ENCODE measurements around the gene ALG10B. TPM values are rescaled to one million over a fixed set of nuclear protein-coding genes. Genes with fewer than 3 reads are reported as not detected.
"Not testable (repeated sequence)": the region's sequence is repeated elsewhere in the genome, so short reads cannot be mapped to it uniquely, and the experiment has no call there.

Gene ALG10B
- total RNA-seq, 3 donors from 2014 or later (not counting 1 experiment from before 2014, with no cell fraction given): 7.5 to 11.6 (median 8.0) TPM

DNA sequence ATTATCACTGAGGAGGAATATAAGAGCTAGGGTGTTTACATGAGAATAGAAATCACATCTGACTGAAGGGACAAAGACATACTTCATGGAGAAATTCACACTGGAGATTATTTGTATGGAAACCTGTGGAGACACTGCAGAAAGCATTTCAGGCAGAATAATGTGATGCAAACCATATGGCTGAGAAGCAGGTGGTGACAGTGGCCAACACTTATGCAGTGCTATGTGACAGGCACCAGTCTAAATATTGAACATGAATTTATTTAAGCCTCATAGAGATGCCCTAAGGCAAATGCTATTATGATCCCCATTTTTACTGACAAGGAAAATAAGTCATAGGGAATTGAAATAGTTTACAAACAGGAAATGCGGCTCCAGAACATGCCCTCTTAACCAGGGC is 16.2 kb downstream of the ALG10B start:
- TF ChIP-seq, protein P1, sequence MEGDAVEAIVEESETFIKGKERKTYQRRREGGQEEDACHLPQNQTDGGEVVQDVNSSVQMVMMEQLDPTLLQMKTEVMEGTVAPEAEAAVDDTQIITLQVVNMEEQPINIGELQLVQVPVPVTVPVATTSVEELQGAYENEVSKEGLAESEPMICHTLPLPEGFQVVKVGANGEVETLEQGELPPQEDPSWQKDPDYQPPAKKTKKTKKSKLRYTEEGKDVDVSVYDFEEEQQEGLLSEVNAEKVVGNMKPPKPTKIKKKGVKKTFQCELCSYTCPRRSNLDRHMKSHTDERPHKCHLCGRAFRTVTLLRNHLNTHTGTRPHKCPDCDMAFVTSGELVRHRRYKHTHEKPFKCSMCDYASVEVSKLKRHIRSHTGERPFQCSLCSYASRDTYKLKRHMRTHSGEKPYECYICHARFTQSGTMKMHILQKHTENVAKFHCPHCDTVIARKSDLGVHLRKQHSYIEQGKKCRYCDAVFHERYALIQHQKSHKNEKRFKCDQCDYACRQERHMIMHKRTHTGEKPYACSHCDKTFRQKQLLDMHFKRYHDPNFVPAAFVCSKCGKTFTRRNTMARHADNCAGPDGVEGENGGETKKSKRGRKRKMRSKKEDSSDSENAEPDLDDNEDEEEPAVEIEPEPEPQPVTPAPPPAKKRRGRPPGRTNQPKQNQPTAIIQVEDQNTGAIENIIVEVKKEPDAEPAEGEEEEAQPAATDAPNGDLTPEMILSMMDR (IDR thresholded peaks at IDR 0.05): no peak
- H3K27ac Mint-ChIP-seq: no peak overlapping the region
- H3K4me3 Mint-ChIP-seq: no peak overlapping the region
- H3K27me3 Mint-ChIP-seq (ENCODE audit: low read depth in 2 of 2): no peaks in the 10 kb centered on the region
- H3K36me3 Mint-ChIP-seq: no peaks in the 10 kb centered on the region
- Histone ChIP-seq H3K27me3 (ENCODE audit: control insufficient read depth, insufficient read depth, low read length) (no peaks in the 10 kb centered on the region), H3K9me3 (ENCODE audit: control insufficient read depth, insufficient read depth, low read length) (no peaks in the 10 kb centered on the region), H3K27ac (ENCODE audit: low read length) (no peak overlapping the region), H3K36me3 (ENCODE audit: control insufficient read depth, insufficient read depth, low read length) (no peaks in the 10 kb centered on the region), H3K4me1 (ENCODE audit: control insufficient read depth, insufficient read depth, low read length) (no peaks in the 10 kb centered on the region), H3K4me3 (ENCODE audit: low read length) (no peak overlapping the region)
- H3K4me1 Mint-ChIP-seq: peaks cover 0 to 6% of the 10 kb centered on the region in 2 donors
- no peaks in the 10 kb centered on the region for H3K9me3 Mint-ChIP-seq
- 100% methylated on average over 1 of the region's 1 CpG for WGBS (ENCODE audit: insufficient coverage)
- DNase-seq: no peak
- no peak for ATAC-seq
- intact Hi-C loops (cut with micrococcal nuclease): no loop called here

DNA sequence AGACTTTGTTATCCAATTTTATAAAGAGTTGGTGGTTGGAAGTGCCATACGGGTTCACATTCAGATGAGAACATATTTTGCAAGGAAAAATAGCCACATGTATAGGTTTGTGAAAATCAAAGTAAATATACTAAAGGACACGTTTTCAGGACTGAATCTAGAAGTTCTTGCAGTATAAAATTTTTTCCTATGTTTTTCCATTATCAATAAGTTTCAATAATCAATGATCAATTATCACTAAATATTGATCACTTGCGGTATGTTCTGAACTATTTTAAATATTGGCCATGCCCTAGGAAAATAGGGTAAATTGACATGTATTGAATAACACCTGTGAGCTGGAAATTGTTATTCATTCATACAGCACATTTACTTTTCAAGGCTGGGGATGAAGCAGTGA is 25.9 kb downstream of the ALG10B start:
- intact Hi-C loops (cut with micrococcal nuclease): no loop called here
- no peaks in the 10 kb centered on the region for H3K27me3 ChIP-seq (ENCODE audit: control insufficient read depth, insufficient read depth, low read length)

DNA sequence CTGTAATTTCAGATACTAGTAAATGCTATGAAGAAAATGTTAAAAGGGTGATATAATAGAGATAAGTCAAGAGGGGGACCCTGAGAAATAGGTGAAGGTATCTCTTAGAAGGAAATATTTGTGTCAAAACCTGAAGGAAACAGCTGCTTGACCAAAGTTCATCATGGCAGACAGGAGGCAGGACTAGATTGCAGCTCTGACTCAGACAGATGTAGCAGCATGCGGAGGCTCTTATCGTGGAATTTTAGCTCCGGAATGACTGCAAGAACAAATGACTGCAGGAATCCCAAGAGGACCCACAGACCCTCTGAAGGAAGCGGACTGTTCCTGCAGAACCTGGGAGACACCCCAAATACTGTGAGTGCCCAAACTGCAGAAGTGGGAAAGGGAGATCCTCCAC is 26.7 kb downstream of the ALG10B start:
- intact Hi-C loops (cut with micrococcal nuclease); H3K4me1 Mint-ChIP-seq; H3K27me3 Mint-ChIP-seq (ENCODE audit: low read depth in 2 of 2); ATAC-seq; H3K36me3 Mint-ChIP-seq; DNase-seq; H3K9me3 ChIP-seq (ENCODE audit: control insufficient read depth, insufficient read depth, low read length); H3K36me3 ChIP-seq (ENCODE audit: control insufficient read depth, insufficient read depth, low read length); H3K27ac ChIP-seq (ENCODE audit: low read length); H3K9me3 Mint-ChIP-seq; H3K4me1 ChIP-seq (ENCODE audit: control insufficient read depth, insufficient read depth, low read length); H3K4me3 Mint-ChIP-seq; H3K27me3 ChIP-seq (ENCODE audit: control insufficient read depth, insufficient read depth, low read length); H3K27ac Mint-ChIP-seq; H3K4me3 ChIP-seq (ENCODE audit: low read length): not testable (repeated sequence)
- 69% methylated on average over 4 of the region's 4 CpGs for WGBS (ENCODE audit: insufficient coverage)

More for the DNA sequence above, 25.9 kb downstream of the ALG10B start:
- DNase-seq (no peak), ATAC-seq (no peak)
- Mint-ChIP-seq H3K27ac (no peak overlapping the region), H3K4me1 (no peaks in the 10 kb centered on the region), H3K27me3 (ENCODE audit: low read depth in 2 of 2) (no peaks in the 10 kb centered on the region), H3K9me3 (peaks cover 3 to 4% of the 10 kb centered on the region in 2 donors), H3K4me3 (no peak overlapping the region), H3K36me3 (no peaks in the 10 kb centered on the region)
- 100% methylated on average over 1 of the region's 3 CpGs for WGBS (ENCODE audit: insufficient coverage)
- peaks cover 3% of the 10 kb centered on the region for H3K9me3 ChIP-seq (ENCODE audit: control insufficient read depth, insufficient read depth, low read length)
- no peak overlapping the region for H3K27ac ChIP-seq (ENCODE audit: low read length)
- no peaks in the 10 kb centered on the region for H3K4me1 ChIP-seq (ENCODE audit: control insufficient read depth, insufficient read depth, low read length)
- H3K4me3 ChIP-seq (ENCODE audit: low read length): no peak overlapping the region
- TF ChIP-seq, protein P1 (IDR thresholded peaks at IDR 0.05): no peak
- H3K36me3 ChIP-seq (ENCODE audit: control insufficient read depth, insufficient read depth, low read length): no peaks in the 10 kb centered on the region

DNA sequence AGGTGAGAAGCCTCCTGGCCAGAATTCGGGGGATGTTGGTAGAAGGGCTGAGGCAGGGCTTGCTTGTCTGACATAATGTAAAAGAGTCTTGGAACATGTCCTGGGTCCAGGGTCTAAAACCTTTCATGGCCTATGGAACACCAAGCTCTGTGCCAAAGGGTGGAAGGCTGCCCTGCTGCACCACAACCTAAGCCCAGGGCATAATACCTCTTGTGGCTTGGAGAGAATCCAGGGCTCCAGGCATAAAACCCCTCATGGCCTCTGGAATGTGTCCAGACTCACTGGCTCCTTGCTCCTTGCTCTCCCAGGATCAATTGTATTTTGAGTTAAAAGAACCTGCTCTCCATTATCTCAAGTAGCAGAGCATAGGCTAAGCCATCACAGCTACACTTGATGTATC is 27.3 kb downstream of the ALG10B start:
- DNase-seq; H3K36me3 Mint-ChIP-seq; H3K27ac ChIP-seq (ENCODE audit: low read length); H3K4me3 Mint-ChIP-seq; H3K36me3 ChIP-seq (ENCODE audit: control insufficient read depth, insufficient read depth, low read length); H3K27me3 ChIP-seq (ENCODE audit: control insufficient read depth, insufficient read depth, low read length); H3K9me3 Mint-ChIP-seq; H3K27me3 Mint-ChIP-seq (ENCODE audit: low read depth in 2 of 2); ATAC-seq; H3K27ac Mint-ChIP-seq; intact Hi-C loops (cut with micrococcal nuclease); H3K9me3 ChIP-seq (ENCODE audit: control insufficient read depth, insufficient read depth, low read length); H3K4me3 ChIP-seq (ENCODE audit: low read length); H3K4me1 ChIP-seq (ENCODE audit: control insufficient read depth, insufficient read depth, low read length); H3K4me1 Mint-ChIP-seq: not testable (repeated sequence)
- 71% methylated on average over 1 of the region's 1 CpG for WGBS (ENCODE audit: insufficient coverage)
